Fibroblast of the aortic adventitia (primary cell): ENCODE results near the gene GNB3. TPM values are rescaled to one million over a fixed set of nuclear protein-coding genes. Genes with fewer than 3 reads are reported as not detected.

ENCODE experiments used
- DNase-seq: peaks from one replicate; pipeline ENCODE4 v3.0.0-alpha.2; 2010; ENCODE audit warnings: low read depth
- H3K4me3 ChIP-seq: 2 replicates; pipeline ENCODE4 v1.5.1; 2011; ENCODE audit warnings: low read depth, mild to moderate bottlenecking, control low read depth, low read length, moderate library complexity
- CTCF ChIP-seq: IDR thresholded peaks from 2 replicates; pipeline ENCODE4 v1.5.1; 2011; ENCODE audit warnings: mild to moderate bottlenecking, low read length, control low read depth, inconsistent platforms; ENCODE audit not compliant: insufficient read depth
- total RNA-seq: library from RNA; depleted of rRNA; stranded (reverse); fragments of >200 nt; gene quantifications from 2 replicates; pipeline ENCODE4 v1.2.3, GENCODE V29; 2012; ENCODE audit warnings: low replicate concordance

Gene GNB3
- total RNA-seq, 1 donor: 3.4 TPM

GRCh38 chr12:6894321-6894720 lies 53.6 kb downstream of the GNB3 start:
- DNase-seq: no peak
- TF ChIP-seq CTCF: no peak
- no peak overlapping the region for H3K4me3 ChIP-seq

Other genes starting within 250 kb of the GNB3 start
- gene CHD4, start 233.5 kb upstream of the GNB3 start, total RNA-seq: 161 and 462 TPM in 2 replicates
- not detected in 2 replicates for gene LPAR5, start 205.0 kb upstream of the GNB3 start, total RNA-seq
- 0.36 and 0.49 TPM in 2 replicates for gene ACRBP, start 193.5 kb upstream of the GNB3 start, total RNA-seq
- 34.1 and 51.2 TPM in 2 replicates for gene ING4, start 177.8 kb upstream of the GNB3 start, total RNA-seq
- gene ZNF384, start 151.6 kb upstream of the GNB3 start, total RNA-seq: 17.7 and 29.5 TPM in 2 replicates
- 0.45 TPM in 1 of 2 replicates, not detected in the other for gene PIANP, start 140.1 kb upstream of the GNB3 start, total RNA-seq
- gene COPS7A, start 116.9 kb upstream of the GNB3 start, total RNA-seq: 71.1 and 86.0 TPM in 2 replicates
- 29.5 and 104 TPM in 2 replicates for gene MLF2, start 87.8 kb upstream of the GNB3 start, total RNA-seq
- gene PTMS, start 74.6 kb upstream of the GNB3 start, total RNA-seq: 61.6 and 575 TPM in 2 replicates
- 0.16 TPM in 1 of 2 replicates, not detected in the other for gene LAG3, start 68.4 kb upstream of the GNB3 start, total RNA-seq
- gene CD4, start 51.4 kb upstream of the GNB3 start, total RNA-seq: 1.6 TPM in 1 of 2 replicates, not detected in the other
- 2.6 and 3.5 TPM in 2 replicates for gene GPR162, start 19.1 kb upstream of the GNB3 start, total RNA-seq
- gene P3H3, start 12.5 kb upstream of the GNB3 start, total RNA-seq: 53.9 and 188 TPM in 2 replicates
- 23.5 TPM in 1 of 2 replicates, not detected in the other for gene CDCA3, start 10.4 kb downstream of the GNB3 start, total RNA-seq
- gene USP5, start 11.2 kb downstream of the GNB3 start, total RNA-seq: 84.0 and 140 TPM in 2 replicates
- gene TPI1, start 26.6 kb downstream of the GNB3 start, total RNA-seq: 183 and 680 TPM in 2 replicates
- 3.3 and 8.0 TPM in 2 replicates for gene SPSB2, start 32.4 kb downstream of the GNB3 start, total RNA-seq
- gene LRRC23, start 63.9 kb downstream of the GNB3 start, total RNA-seq: 7.0 and 62.6 TPM in 2 replicates
- 8.7 and 12.7 TPM in 2 replicates for gene ENO2, start 73.7 kb downstream of the GNB3 start, total RNA-seq
- gene ATN1, start 87.0 kb downstream of the GNB3 start, total RNA-seq: 13.6 and 13.8 TPM in 2 replicates
- gene RNU7-1, start 102.9 kb downstream of the GNB3 start, total RNA-seq: not detected in 2 replicates
- 100 and 156 TPM in 2 replicates for gene C12orf57, start 103.1 kb downstream of the GNB3 start, total RNA-seq
- not detected in 2 replicates for gene PTPN6, start 110.4 kb downstream of the GNB3 start, total RNA-seq
- gene PHB2, start 129.7 kb downstream of the GNB3 start, total RNA-seq: 71.5 and 181 TPM in 2 replicates
- 26.0 and 26.8 TPM in 2 replicates for gene EMG1, start 130.0 kb downstream of the GNB3 start, total RNA-seq
- gene LPCAT3, start 177.6 kb downstream of the GNB3 start, total RNA-seq: 5.7 and 10.6 TPM in 2 replicates
- 516 and 790 TPM in 2 replicates for gene C1S, start 219.8 kb downstream of the GNB3 start, total RNA-seq